Activated CD4-positive, alpha-beta T cell treated with anti-CD3 and anti-CD28 coated beads, Interleukin-2, Interleukin-4, amounts not matched to agents 100 ng/mL and 50 ng/mL, durations not matched to agents 16 hours and 8 hours (primary cell): Measurements from ENCODE around the gene MRC2.

Experiments used
- DNase-seq: peaks from one replicate; pipeline ENCODE4 v3.0.0-alpha.2; 2020; ENCODE audit warnings: low spot score

MRC2 gene

GRCh38 chr17:62614142-62614541, 13.3 kb upstream of the MRC2 start:
- DNase-seq: no peak

DNA sequence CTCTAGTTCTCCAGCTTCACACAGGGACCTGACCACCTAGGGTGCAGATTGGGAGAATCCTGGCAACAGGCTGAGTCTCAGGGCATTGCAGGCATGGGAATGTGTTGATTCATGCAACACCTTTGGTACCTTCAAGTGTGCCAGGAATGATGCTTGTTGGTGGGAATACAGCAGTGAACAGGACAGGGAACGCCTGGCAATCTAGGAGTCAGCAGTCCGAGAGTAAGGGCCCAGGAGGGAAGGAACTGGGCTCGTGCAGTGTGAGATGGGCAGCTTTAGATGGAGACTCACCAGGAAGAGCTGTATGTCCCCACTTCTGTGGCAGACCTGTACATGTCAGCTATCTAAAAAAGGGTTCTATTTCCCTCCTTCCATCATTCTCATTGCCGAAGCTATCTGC, 12.0 kb upstream of the MRC2 start:
- DNase-seq: no peak

GRCh38 chr17:62616993-62617893, 10.2 kb upstream of the MRC2 start:
- DNase-seq: no peak

DNA sequence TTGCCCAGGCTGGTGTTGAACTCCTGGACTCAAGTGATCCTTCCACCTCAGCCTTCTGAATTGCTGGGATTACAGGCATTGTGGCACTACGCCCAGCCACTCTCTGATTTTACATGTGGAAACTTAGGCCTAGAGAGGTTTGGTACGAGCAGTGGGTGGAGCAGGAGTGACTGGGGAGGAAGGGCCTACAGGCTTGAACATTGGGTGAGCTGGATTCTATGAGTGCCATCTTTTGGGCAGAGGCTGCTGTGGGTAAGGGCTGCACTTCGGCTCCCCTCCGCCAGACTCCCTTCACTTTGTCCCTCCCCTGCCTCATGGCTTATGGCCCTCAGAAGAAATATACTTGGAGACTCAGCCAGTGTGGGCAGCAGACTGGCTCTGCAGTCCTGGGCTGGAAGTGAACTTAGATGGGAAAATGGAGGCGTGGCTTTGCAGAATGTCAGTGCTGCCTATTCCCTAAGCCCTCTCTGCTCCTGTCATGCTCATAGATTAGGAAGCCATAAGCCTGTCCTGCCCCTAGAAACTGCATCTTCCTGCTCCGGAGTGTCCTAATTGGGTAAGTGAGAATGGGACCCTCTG, 9.5 kb upstream of the MRC2 start:
- no peak for DNase-seq

GRCh38 chr17:62618647-62619416, 8.6 kb upstream of the MRC2 start:
- no peak for DNase-seq

DNA sequence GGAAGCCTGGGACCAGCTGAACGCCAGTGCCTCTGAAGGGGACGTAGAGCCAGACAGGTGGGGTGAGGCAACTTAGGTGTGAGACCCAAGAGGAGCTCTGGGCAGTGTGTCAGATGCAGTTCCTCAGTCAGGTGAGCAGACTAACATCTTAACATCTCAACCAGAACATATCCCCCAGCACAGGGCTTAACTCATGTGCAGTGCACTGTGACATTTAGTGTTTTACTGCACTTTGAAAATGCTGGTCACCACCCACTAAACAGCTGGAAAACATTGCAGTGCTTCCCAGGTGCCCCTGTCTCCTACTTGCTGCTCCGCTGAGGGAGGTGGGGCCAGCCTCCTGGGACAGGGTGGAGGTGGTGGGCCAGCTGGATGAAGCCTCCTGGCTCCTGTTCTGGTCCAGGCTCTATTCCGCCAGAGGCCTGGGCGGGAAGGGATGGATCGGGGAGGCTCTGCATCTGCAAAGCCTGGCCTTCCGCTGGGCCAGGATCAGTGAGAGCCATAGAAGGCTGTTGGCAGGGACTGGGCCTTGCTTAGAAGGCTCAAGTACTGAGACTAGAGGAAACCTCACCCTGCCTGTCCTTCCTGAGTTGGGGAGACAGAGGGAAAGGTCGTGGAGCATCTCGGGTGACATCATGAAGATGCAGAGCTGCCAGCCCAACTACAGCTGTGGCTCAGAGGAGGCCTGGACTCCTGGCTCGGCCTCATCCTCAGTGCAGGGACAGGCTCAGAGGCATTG, 7.9 kb upstream of the MRC2 start:
- DNase-seq: no peak

DNA sequence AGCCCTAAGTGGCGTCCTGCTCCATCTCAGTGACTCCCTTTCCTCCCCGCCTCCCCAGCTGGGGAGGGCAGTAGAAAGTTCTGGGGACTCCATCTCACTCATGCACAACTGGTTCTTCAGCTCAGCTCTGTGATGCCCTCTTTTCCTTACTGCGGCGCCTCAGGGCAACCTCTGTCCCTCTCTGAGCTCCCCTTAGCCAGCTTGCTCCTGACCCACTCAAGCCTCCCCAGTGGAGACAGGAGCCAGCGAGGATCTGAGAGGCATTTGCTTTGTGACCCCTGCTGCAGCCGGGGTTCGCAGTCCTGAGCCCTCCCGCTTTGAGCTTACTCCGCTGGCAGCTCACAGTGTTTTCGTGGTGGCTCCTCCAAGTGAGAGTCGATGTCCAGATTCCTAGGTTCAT, 6.2 kb upstream of the MRC2 start:
- DNase-seq: no peak

- no peak for DNase-seq
Observed at GRCh38 chr17:62625184-62625869, 2.1 kb upstream of the MRC2 start.

GRCh38 chr17:62625870-62626200, 1.6 kb upstream of the MRC2 start:
- no peak for DNase-seq

GRCh38 chr17:62626719-62627218, 701 bp upstream of the MRC2 start:
- DNase-seq: no peak

DNA sequence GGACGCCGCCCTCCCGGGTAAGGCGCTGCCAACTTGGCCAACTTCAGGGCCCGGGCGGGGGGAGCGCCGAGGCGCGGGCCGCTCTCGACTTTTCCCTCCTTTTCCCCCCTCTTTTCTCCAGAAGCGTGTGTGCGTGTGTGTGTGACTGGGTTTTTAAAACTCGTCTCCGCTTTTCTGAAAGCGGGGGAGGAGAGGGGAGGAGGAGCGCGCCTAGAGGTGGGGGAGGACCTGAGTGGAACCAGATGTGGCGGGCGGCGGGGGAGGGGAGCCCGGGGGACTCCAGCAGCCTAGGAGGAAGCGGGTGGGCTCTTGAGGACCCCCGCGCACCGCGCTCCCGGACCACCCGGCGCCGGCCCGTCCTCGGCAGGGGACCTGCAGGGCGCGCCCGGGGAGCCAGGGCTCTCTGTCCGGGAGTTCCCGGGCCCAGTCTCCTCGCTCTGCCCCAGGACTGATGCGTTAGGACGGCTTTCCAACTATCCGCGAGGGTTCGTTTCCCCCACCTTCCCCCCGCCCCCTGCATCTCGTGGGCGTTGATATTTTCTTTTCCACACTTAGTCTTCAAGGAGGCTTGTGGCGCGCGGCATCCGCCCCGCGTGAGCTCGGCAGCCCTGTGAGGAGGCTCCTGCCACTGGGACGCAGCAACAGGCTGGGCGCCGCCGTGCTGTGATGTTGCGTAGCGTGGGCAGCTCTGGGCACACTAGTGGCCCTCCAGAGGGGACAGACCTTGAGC, 599 bp downstream of the MRC2 start:
- peak; percentile 34 for DNase-seq

DNA sequence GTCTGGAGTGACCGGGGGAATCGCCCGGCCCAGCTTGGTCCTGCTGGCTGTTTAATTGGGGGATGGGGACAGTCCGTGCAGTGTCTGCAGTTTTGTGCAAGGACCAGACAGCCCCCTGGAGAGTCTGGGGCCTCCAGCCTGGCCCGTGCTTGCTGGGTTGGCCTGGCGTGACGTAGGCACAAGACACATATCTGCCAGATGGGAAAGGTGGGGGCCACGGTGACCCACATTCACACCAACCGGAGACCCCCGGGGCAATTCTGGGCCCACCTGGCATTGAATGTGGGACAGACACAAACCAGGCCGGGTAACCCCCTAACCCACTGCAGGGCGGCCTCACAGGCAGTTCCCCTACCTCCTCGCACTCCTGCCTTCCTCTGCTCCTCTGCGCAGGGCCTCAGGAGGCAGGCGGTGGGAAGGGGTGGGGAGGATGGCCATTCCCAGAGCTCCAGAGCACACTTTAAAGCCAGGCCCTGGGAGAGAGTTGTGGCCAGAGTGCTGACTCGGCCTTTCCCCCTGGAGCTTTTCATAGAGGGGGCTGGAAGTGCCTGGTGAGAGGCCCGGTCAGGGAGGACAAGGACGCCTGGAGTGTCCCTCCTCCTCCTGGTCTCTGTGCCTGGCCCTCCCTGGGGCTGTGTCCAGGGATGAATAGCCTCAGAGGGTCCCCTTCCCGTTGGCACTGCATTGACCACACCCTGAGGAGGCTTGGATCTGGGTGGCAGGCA, 1.5 kb downstream of the MRC2 start:
- no peak for DNase-seq

GRCh38 chr17:62629556-62630364, 2.3 kb downstream of the MRC2 start:
- DNase-seq: no peak

GRCh38 chr17:62630365-62631085, 3.1 kb downstream of the MRC2 start:
- DNase-seq: no peak

- DNase-seq: no peak
Observed at GRCh38 chr17:62631086-62631935, 3.8 kb downstream of the MRC2 start.

DNA sequence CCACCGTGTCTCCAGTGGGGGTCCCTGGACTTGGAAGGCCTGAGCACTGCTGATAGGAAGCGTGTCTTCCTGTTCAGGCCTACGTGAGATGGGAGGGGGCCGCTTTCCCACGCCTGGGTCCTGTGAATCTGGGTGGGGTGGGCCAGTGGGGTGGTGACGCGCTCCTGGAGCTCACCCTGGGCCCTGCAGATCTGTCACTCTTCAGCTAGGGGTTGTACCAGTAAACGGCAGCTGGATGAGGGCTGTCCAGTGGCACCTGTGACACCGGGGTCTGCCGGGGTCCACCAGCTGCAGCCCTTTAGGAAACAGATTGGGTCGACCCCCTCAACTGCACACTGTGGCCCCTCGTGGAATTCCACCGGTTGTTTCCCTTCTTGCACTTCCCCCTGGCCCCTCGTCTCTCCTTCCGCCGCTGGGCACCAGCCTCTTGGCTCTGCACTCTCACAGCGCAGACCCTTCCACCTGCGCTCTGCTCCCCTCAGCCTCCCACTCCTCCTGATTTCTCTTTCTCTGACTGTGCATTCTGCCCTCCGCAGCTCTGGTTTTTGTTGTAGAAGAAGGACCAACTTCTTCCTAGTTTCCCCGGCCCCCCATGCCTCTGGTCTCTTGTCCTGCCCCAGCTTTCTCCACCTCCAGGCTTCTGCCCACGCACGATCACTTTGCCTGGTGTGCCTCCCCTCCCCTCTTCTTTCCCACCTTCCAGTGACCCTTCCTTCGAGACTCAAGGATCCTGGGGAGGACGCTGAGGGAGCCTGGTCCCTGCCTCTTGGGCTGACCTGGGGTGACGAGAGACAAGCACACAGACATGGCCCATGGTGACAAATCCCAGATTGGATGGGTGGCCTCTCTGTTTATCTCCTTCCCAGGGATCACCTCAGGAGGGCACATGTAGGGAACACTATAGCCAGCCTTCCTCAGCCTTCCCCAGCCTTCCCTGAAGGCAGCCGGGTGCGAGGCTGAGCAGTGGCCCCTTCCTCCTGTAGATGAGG, 4.8 kb downstream of the MRC2 start:
- DNase-seq: no peak
